ELF-1 (cell line): ENCODE measurements around the gene METTL18.
"Not testable (repeated sequence)": the region's sequence is repeated elsewhere in the genome, so short reads cannot be mapped to it uniquely, and the experiment has no call there.

Experiments
- DNase-seq: peaks from one replicate; pipeline ENCODE4 v3.0.0-alpha.2; 2016; ENCODE audit warnings: low read depth, low spot score

The METTL18 gene

GRCh38 chr1:169794530-169795416, at the start of gene METTL18:
TSS of gene METTL18 (minus strand) at chr1:169794907. CDS start at chr1:169793695, 1,212 bp downstream.
- DNase-seq, result peak; percentile 97

GRCh38 chr1:169838942-169839341, 44.2 kb upstream of the METTL18 start:
- DNase-seq, result no peak

GRCh38 chr1:169836198-169836597, 41.5 kb upstream of the METTL18 start:
- no peak for DNase-seq

GRCh38 chr1:169835647-169836046, 40.9 kb upstream of the METTL18 start:
- no peak for DNase-seq

GRCh38 chr1:169834869-169835268, 40.2 kb upstream of the METTL18 start:
- DNase-seq, result no peak

- no peak for DNase-seq
These were observed 38.6 kb upstream of the METTL18 start for GRCh38 chr1:169833179-169833901.

- no peak for DNase-seq
These were observed 35.0 kb upstream of the METTL18 start for GRCh38 chr1:169829671-169830070.

- DNase-seq, result no peak
These were observed 29.4 kb upstream of the METTL18 start for GRCh38 chr1:169824153-169824552.

GRCh38 chr1:169821500-169821899, 26.8 kb upstream of the METTL18 start:
- no peak for DNase-seq

- no peak for DNase-seq
These were observed 21.9 kb upstream of the METTL18 start for GRCh38 chr1:169816617-169817016.

GRCh38 chr1:169814265-169814664, 19.6 kb upstream of the METTL18 start:
- DNase-seq, result no peak

- no peak for DNase-seq
These were observed 17.4 kb upstream of the METTL18 start for GRCh38 chr1:169812131-169812530.

- not testable (repeated sequence) for DNase-seq
These were observed 16.8 kb upstream of the METTL18 start for GRCh38 chr1:169811418-169812035.

GRCh38 chr1:169809370-169810095, 14.8 kb upstream of the METTL18 start:
- DNase-seq, result no peak

GRCh38 chr1:169804941-169805340, 10.2 kb upstream of the METTL18 start:
- no peak for DNase-seq

- DNase-seq, result no peak
These were observed 8.2 kb upstream of the METTL18 start for GRCh38 chr1:169802888-169803287.

GRCh38 chr1:169797281-169797680, 2.6 kb upstream of the METTL18 start:
- no peak for DNase-seq

- no peak for DNase-seq
These were observed 1.6 kb upstream of the METTL18 start for GRCh38 chr1:169796274-169796810.

- peak; percentile 24 for DNase-seq
These were observed 980 bp upstream of the METTL18 start for GRCh38 chr1:169795687-169796086.

- no peak for DNase-seq
These were observed 977 bp downstream of the METTL18 start for GRCh38 chr1:169793730-169794129.

GRCh38 chr1:169788402-169788801, 6.3 kb downstream of the METTL18 start:
- no peak for DNase-seq
